OCI-LY7 (cell line): ENCODE results near the gene IGSF23. TPM values are rescaled to one million over a fixed set of nuclear protein-coding genes. Genes with fewer than 3 reads are reported as not detected.

Source experiments
- BruUV-seq: library from RNA; stranded (reverse); fragments of 400-500 nt; replicated peaks from 2 replicates; lab custom pipeline; 2021; lab: Mats Ljungman, UMichigan
- CTCF ChIA-PET: fragments of 300-600 bp; sonication (Branson Sonifier 250); formaldehyde crosslinking; loops from one replicate; lab custom pipeline; 2022; ENCODE audit warnings: antibody characterized with exemption; ENCODE audit not compliant: unreplicated experiment; lab: Charles Lee
- POLR2A ChIA-PET: fragments of 300-600 bp; sonication (Branson Sonifier 250); formaldehyde crosslinking; loops from one replicate; lab custom pipeline; 2022; ENCODE audit warnings: antibody characterized with exemption; lab: Charles Lee
- DNase-seq: peaks from one replicate; pipeline ENCODE4 v3.0.0-alpha.2; 2015; ENCODE audit warnings: low spot score
- H2AFZ ChIP-seq: fragments of 200-600 bp; sonication (generic), shearing (Covaris generic); 2 replicates; pipeline ENCODE4 v1.6.1; 2014; ENCODE audit warnings: mild to moderate bottlenecking, antibody characterized with exemption, low read length, moderate library complexity
- H3K27ac ChIP-seq: fragments of 200-600 bp; sonication (generic); 2 replicates; pipeline ENCODE4 v1.5.1; 2014; ENCODE audit warnings: mixed run types, low read depth, mild to moderate bottlenecking, moderate library complexity, low read length, inconsistent platforms; ENCODE audit not compliant: poor library complexity, severe bottlenecking
- H3K36me3 ChIP-seq: fragments of 200-600 bp; sonication (generic); 2 replicates; pipeline ENCODE4 v1.6.1; 2014; ENCODE audit warnings: mild to moderate bottlenecking, antibody characterized with exemption, low read length, moderate library complexity, mixed read lengths; ENCODE audit not compliant: insufficient read depth
- H3K4me1 ChIP-seq: fragments of 200-600 bp; sonication (generic); 2 replicates; pipeline ENCODE4 v1.5.1; 2014; ENCODE audit warnings: mild to moderate bottlenecking, low read length; ENCODE audit not compliant: insufficient read depth, poor library complexity, severe bottlenecking
- H3K4me2 ChIP-seq: fragments of 200-600 bp; sonication (generic); 2 replicates; pipeline ENCODE4 v1.6.1; 2014; ENCODE audit warnings: mild to moderate bottlenecking, low read length
- H3K4me3 ChIP-seq: fragments of 200-600 bp; sonication (generic); 2 replicates; pipeline ENCODE4 v1.5.1; 2014; ENCODE audit warnings: mild to moderate bottlenecking, low read depth, low read length; ENCODE audit not compliant: poor library complexity, severe bottlenecking
- H3K79me2 ChIP-seq: fragments of 200-600 bp; sonication (generic); 2 replicates; pipeline ENCODE4 v1.6.1; 2016; ENCODE audit warnings: low read depth, mild to moderate bottlenecking, low read length, moderate library complexity, mixed read lengths; ENCODE audit not compliant: insufficient read depth
- H3K9me2 ChIP-seq: fragments of 200-600 bp; sonication (generic); 2 replicates; pipeline ENCODE4 v1.6.1; 2016; ENCODE audit warnings: mild to moderate bottlenecking, low read length, mixed read lengths; ENCODE audit not compliant: insufficient read depth
- H3K9me3 ChIP-seq: fragments of 200-600 bp; sonication (generic); 2 replicates; pipeline ENCODE4 v1.6.1; 2014; ENCODE audit warnings: mild to moderate bottlenecking, mixed run types, low read length, mixed read lengths
- H4K20me1 ChIP-seq: fragments of 200-600 bp; sonication (generic); 2 replicates; pipeline ENCODE4 v1.6.1; 2014; ENCODE audit warnings: mild to moderate bottlenecking, antibody characterized with exemption, low read length, moderate library complexity, mixed read lengths; ENCODE audit not compliant: insufficient read depth
- CTCF ChIP-seq: fragments of 200-600 bp; sonication (generic); conservative IDR thresholded peaks from 2 replicates; pipeline ENCODE4 v1.5.1; 2014; ENCODE audit warnings: mild to moderate bottlenecking, antibody characterized with exemption, low read length, moderate library complexity, mixed read lengths
- EZH2phosphoT487 ChIP-seq: fragments of 200-600 bp; sonication (generic); IDR thresholded peaks from 2 replicates; pipeline ENCODE4 v1.6.1; 2018; ENCODE audit warnings: low read depth, borderline replicate concordance, mild to moderate bottlenecking, mixed run types, antibody characterized with exemption, low read length, moderate library complexity, mixed read lengths
- intact Hi-C: fragments of 100-400 bp; cut with micrococcal nuclease; formaldehyde crosslinking; loops from one replicate; pipeline ENCODE4 v1.10.0; 2022; ENCODE audit not compliant: unreplicated experiment
- total RNA-seq, 2 experiments: library from RNA; depleted of rRNA in 1 of 2; stranded (reverse); fragments of >200 nt in 1 of 2; shearing (Covaris generic) in 1 of 2; gene quantifications; 2 replicates each; pipeline ENCODE4 v1.2.3, GENCODE V29; 2014 to 2022

Gene IGSF23
- total RNA-seq, 2 experiments from 2014 or later = not detected

DNA sequence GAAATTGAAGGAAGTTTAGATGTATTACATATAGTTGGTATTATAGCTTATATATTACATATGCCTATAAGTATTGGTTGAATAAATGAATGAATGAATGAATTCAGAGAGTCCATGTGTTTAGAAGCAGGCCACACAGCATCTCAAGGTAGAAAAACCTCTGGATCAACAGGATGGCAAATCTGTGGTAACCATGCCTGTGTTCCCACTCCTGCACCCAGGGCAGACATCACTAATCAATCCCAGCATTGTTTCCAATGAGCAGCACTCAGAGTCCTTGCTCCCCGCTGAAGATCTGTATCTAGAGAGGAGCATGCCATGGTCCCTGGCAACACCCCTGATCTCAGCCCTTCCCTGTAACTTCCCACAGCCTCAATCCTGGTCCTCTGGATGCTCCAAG, 58.9 kb downstream of the IGSF23 start:
- Histone ChIP-seq H4K20me1 (no peaks in the 10 kb centered on the region), H3K4me3 (no peak overlapping the region), H2AFZ (no peak overlapping the region), H3K4me1 (no peaks in the 10 kb centered on the region), H3K79me2 (no peaks in the 10 kb centered on the region), H3K36me3 (no peaks in the 10 kb centered on the region), H3K9me3 (no peaks in the 10 kb centered on the region), H3K4me2 (no peak overlapping the region), H3K9me2 (no peaks in the 10 kb centered on the region), H3K27ac (no peak overlapping the region)
- BruUV-seq = no TSS peak
- intact Hi-C loops = no loop called here
- no peak for DNase-seq
- CTCF ChIA-PET = no interaction called here
- POLR2A ChIA-PET = interaction anchor here (0.5 kb wide), 1 partner anchor 134 kb away, joined by 5 read pairs; no protein-coding TSS in a partner anchor
- TF ChIP-seq CTCF = no peak
- no peak for TF ChIP-seq EZH2phosphoT487

GRCh38 chr19:44673510-44673909, 60.1 kb downstream of the IGSF23 start:
- Histone ChIP-seq H3K27ac (no peak overlapping the region), H3K4me2 (no peak overlapping the region), H3K4me1 (no peaks in the 10 kb centered on the region), H3K36me3 (no peaks in the 10 kb centered on the region), H4K20me1 (no peaks in the 10 kb centered on the region), H3K4me3 (no peak overlapping the region), H3K9me3 (no peaks in the 10 kb centered on the region), H2AFZ (no peak overlapping the region), H3K79me2 (no peaks in the 10 kb centered on the region), H3K9me2 (no peaks in the 10 kb centered on the region)
- ChIA-PET CTCF (no interaction called here), POLR2A (no interaction called here)
- no peak for DNase-seq
- intact Hi-C loops = no loop called here
- no TSS peak for BruUV-seq
- TF ChIP-seq EZH2phosphoT487 (no peak), CTCF (no peak)

DNA sequence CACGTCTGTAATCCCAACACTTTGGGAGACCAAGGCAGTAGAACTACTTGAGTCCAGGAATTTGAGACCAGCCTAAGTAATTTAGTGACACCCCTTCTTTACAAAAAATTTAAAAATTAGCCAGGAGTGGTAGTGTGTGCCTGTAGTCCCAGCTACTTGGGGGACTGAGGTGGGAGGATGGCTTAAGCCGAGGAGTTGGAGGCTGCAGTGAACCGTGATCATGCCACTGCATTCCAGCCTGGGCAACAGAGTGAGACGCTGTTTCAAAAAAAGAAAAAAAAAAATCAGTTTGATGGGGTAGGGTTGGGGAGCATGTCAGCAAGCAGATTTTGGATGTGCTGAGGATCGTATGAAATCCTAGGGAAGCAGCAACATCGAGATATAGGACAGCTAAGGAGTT, 62.2 kb downstream of the IGSF23 start:
- TF ChIP-seq EZH2phosphoT487 (no peak), CTCF (no peak)
- Histone ChIP-seq H3K36me3 (no peaks in the 10 kb centered on the region), H3K9me3 (no peaks in the 10 kb centered on the region), H2AFZ (no peak overlapping the region), H3K79me2 (no peaks in the 10 kb centered on the region), H3K9me2 (no peaks in the 10 kb centered on the region), H3K4me3 (no peak overlapping the region), H3K4me1 (no peaks in the 10 kb centered on the region), H4K20me1 (no peaks in the 10 kb centered on the region), H3K4me2 (no peak overlapping the region), H3K27ac (no peak overlapping the region)
- CTCF ChIA-PET = no interaction called here
- POLR2A ChIA-PET = no interaction called here
- intact Hi-C loops = no loop called here
- no peak for DNase-seq
- no TSS peak for BruUV-seq
